Effector CD8-positive, alpha-beta T cell (primary cell): ENCODE data around the gene CPB2.

ENCODE experiments used
- DNase-seq: peaks from one replicate; lab custom pipeline; 2025; lab: John Stamatoyannopoulos, UW

CPB2 gene

GRCh38 chr13:46127358-46128023 is 22.7 kb upstream of the CPB2 start:
- no peak for DNase-seq

GRCh38 chr13:46126552-46127357 is 21.9 kb upstream of the CPB2 start:
- peak; percentile 35 for DNase-seq

GRCh38 chr13:46126056-46126455 is 21.2 kb upstream of the CPB2 start:
- DNase-seq: no peak

GRCh38 chr13:46124967-46125933 is 20.4 kb upstream of the CPB2 start:
- DNase-seq: no peak

GRCh38 chr13:46124531-46124966 is 19.7 kb upstream of the CPB2 start:
- no peak for DNase-seq

- no peak for DNase-seq
Observed at GRCh38 chr13:46122304-46122703, 17.5 kb upstream of the CPB2 start.

- DNase-seq: no peak
Observed at GRCh38 chr13:46121597-46122163, 16.8 kb upstream of the CPB2 start.

GRCh38 chr13:46121033-46121432 is 16.2 kb upstream of the CPB2 start:
- no peak for DNase-seq

- no peak for DNase-seq
Observed at GRCh38 chr13:46119883-46120614, 15.2 kb upstream of the CPB2 start.

- no peak for DNase-seq
Observed at GRCh38 chr13:46116653-46117502, 12.0 kb upstream of the CPB2 start.

- no peak for DNase-seq
Observed at GRCh38 chr13:46114613-46115012, 9.8 kb upstream of the CPB2 start.

GRCh38 chr13:46113596-46113995 is 8.8 kb upstream of the CPB2 start:
- DNase-seq: no peak

- no peak for DNase-seq
Observed at GRCh38 chr13:46111151-46111550, 6.3 kb upstream of the CPB2 start.

GRCh38 chr13:46109451-46109850 is 4.6 kb upstream of the CPB2 start:
- DNase-seq: no peak

- DNase-seq: no peak
Observed at GRCh38 chr13:46106839-46107371, 2.1 kb upstream of the CPB2 start.

GRCh38 chr13:46103037-46103436 is 1.8 kb downstream of the CPB2 start:
- no peak for DNase-seq

- DNase-seq: no peak
Observed at GRCh38 chr13:46102255-46102605, 2.6 kb downstream of the CPB2 start.

GRCh38 chr13:46101484-46102254 is 3.2 kb downstream of the CPB2 start:
- DNase-seq: no peak

- DNase-seq: no peak
Observed at GRCh38 chr13:46101002-46101401, 3.8 kb downstream of the CPB2 start.
